Muscle of leg (tissue), 11 donors: ENCODE measurements around the gene RPS6KA2. TPM values are rescaled to one million over a fixed set of nuclear protein-coding genes. Genes with fewer than 3 reads are reported as not detected.
A peak's percentile ranks its signal among the peaks of the same experiment; 100 is the strongest.
"Not testable (repeated sequence)": the region's sequence is repeated elsewhere in the genome, so short reads cannot be mapped to it uniquely, and the experiment has no call there.

Experiments used
- DNase-seq: peaks from one replicate; pipeline ENCODE4 v3.0.0; 2013
- H3K27ac ChIP-seq: one replicate; pipeline ENCODE4 v1.5.1; 2013; ENCODE audit warnings: mild to moderate bottlenecking, low read length, control low read depth
- H3K27me3 ChIP-seq: one replicate; pipeline ENCODE4 v1.6.1; 2013; ENCODE audit warnings: low read length; ENCODE audit not compliant: control insufficient read depth, insufficient read depth
- H3K36me3 ChIP-seq: one replicate; pipeline ENCODE4 v1.6.1; 2013; ENCODE audit warnings: low read length; ENCODE audit not compliant: control insufficient read depth, insufficient read depth
- H3K4me1 ChIP-seq: one replicate; pipeline ENCODE4 v1.6.1; 2013; ENCODE audit warnings: low read length; ENCODE audit not compliant: control insufficient read depth, insufficient read depth
- H3K4me3 ChIP-seq: one replicate; pipeline ENCODE4 v1.5.1; 2013; ENCODE audit warnings: low read length, control low read depth
- H3K9me3 ChIP-seq: replicated peaks from 2 replicates; pipeline ENCODE4 v1.6.1; 2013; ENCODE audit warnings: low read depth, low read length; ENCODE audit not compliant: control insufficient read depth
- WGBS: methylation state at CpG from one replicate; pipeline ENCODE4 v1.1.5; 2013; ENCODE audit warnings: missing lambda C conversion rate; ENCODE audit not compliant: insufficient coverage; 5-methylcytosine and 5-hydroxymethylcytosine counted together
- polyA plus RNA-seq, 8 donors: library from polyadenylated mRNA; unstranded; fragments of 120-200 nt; gene quantifications; one replicate each; pipeline versions ENCODE4 v1.2.1 to v1.2.3, GENCODE V29; 2013; ENCODE audit warnings: inconsistent platforms in 1 of 8, low replicate concordance in 1 of 8; ENCODE audit not compliant: insufficient read length in 8 of 8, insufficient read depth in 1 of 8
- total RNA-seq: library from RNA; stranded (reverse); fragments of 120-200 nt; gene quantifications from one replicate; pipeline ENCODE4 v1.2.4, GENCODE V29; 2013

RPS6KA2 gene
- total and polyA plus RNA-seq, 9 donors, result 15.4 to 29.2 (median 24.6) TPM

DNA sequence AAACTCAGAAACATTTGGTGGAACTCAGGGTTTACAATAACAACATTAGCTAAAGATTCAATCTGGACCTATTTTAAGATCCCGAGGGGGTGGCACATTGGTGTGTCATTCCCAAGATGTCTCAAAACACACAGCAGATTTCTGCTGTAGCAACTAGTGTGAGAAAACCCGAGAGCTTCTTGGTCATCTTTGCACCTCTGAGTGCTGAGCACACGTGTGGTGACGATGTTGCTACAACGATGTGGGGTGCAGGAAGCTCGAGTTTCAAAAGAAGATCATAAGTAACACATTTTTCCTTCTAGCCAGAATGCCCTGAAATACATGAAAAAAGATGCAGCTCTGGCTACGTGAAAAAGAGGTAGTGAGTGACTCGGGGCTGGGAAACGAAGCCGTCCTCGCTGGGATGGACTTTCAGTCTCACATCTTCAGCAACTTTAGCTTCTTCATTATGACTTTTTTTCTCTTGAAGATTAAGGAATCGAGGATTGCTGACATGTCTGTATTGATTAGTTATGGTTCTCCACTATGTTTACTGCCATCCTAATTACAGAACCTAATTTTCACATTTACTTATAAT is 42.1 kb downstream of the RPS6KA2 start:
- no peak for DNase-seq
- Histone ChIP-seq H3K27me3 (no peaks in the 10 kb centered on the region), H3K9me3 (no peaks in the 10 kb centered on the region), H3K27ac (no peak overlapping the region), H3K4me3 (no peak overlapping the region), H3K4me1 (peaks cover 56% of the 10 kb centered on the region), H3K36me3 (peaks cover 3% of the 10 kb centered on the region)
- WGBS, result 79% methylated on average over 2 of the region's 12 CpGs

DNA sequence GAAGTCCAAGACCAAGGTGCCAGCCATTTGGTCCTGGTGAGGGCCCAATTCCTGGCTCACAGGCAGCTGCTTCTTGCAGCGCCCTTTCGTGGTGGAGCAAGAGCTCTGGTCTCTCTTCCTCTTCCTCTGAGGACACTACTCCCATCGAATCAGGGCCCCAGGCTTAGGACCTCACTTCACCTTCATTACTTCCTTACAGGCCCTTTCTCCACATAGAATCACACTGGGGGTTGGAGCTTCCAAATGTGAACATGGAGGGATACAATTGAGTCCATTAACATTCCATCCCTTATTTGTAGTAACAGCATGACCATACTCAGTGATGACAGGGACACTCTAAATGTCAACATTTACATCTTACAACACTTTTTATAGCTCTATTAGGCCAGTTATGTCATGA is 42.9 kb downstream of the RPS6KA2 start:
- H3K36me3 ChIP-seq, result peaks cover 3% of the 10 kb centered on the region
- no peaks in the 10 kb centered on the region for H3K27me3 ChIP-seq
- peaks cover 52% of the 10 kb centered on the region for H3K4me1 ChIP-seq
- H3K27ac ChIP-seq, result no peak overlapping the region
- H3K9me3 ChIP-seq, result no peaks in the 10 kb centered on the region
- no CpG with 5 or more reads among the region's 3 CpGs for WGBS
- H3K4me3 ChIP-seq, result no peak overlapping the region
- DNase-seq, result no peak

DNA sequence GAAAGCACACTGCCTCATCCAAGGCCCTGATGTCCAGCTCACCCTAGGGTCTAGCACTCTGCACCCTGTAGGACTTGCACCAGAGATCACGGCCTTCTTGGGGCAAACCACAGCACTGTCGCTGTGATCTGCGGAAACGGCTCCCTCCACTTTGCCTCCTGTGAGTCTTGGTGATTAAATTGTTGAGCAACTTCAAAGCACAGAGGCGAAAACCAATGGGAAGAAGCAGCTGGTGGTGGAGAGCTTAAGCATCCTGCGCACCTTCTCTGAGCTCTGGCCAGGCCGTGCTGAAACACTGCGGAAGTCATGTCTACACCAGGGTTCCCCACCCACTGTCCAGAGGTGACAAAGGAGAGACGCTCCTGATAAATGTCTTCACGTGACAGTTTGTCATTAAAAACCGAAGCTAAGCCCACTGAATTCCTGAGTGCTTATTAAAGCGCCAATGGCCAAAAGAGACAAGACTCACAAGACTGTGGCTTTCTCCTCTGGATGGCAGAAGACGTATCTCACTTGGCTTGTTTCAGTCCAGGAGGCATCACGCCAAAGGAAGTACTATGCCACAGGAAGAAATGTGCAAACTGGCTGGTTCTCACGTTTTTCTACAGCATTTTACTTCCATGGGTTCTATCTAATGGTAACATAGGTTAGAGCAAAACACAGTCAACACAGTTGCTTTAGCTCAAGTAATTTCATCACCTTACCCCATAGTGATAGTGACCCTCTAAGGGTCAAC is 43.7 kb downstream of the RPS6KA2 start:
- DNase-seq, result no peak
- Histone ChIP-seq H3K4me3 (no peak overlapping the region), H3K27ac (peak overlapping the region; percentile 6), H3K27me3 (no peaks in the 10 kb centered on the region), H3K4me1 (peaks cover 50% of the 10 kb centered on the region), H3K36me3 (peaks cover 3% of the 10 kb centered on the region), H3K9me3 (no peaks in the 10 kb centered on the region)
- 91% methylated on average over 14 of the region's 15 CpGs for WGBS

DNA sequence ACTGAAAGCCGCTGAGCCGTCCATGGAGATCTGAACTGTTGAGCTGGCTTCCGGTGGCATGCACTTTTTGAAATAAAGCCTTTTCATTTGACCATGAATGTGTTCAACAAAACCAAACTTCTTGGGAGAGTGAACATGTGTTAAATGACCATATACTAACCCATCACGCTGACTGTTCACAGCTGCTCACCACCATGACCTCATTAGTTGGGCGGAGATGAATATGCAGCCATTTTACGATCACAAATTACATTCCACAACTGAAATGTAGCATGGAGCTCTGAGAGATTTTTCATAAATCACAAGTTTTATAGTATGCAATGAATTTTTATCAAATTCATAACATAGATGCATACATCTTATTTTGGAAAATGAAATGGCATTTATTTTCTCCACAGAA is 44.8 kb downstream of the RPS6KA2 start:
- Histone ChIP-seq H3K4me1 (peaks cover 46% of the 10 kb centered on the region), H3K9me3 (no peaks in the 10 kb centered on the region), H3K27me3 (no peaks in the 10 kb centered on the region), H3K4me3 (no peak overlapping the region), H3K27ac (peak overlapping the region; percentile 69), H3K36me3 (peaks cover 3% of the 10 kb centered on the region)
- DNase-seq, result peak; percentile 78
- no CpG with 5 or more reads among the region's 6 CpGs for WGBS

DNA sequence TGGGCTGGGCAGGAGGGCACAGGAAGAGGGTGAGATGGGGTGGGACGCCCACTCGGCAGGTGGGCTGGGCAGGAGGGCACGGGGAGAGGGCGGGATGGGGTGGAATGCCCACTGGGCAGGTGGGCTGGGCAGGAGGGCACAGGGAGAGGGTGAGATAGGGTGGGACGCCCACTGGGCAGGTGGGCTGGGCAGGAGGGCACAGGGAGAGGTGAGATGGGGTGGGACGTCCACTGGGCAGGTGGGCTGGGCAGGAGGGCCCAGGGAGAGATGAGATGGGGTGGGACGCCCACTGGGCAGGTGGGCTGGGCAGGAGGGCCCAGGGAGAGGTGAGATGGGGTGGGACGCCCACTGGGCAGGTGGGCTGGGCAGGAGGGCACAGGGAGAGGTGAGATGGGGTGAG is 45.2 kb downstream of the RPS6KA2 start:
- Histone ChIP-seq H3K4me1 (peaks cover 42% of the 10 kb centered on the region), H3K27ac (peak overlapping the region; percentile 69)
- not testable (repeated sequence) for H3K4me3 ChIP-seq, DNase-seq, H3K27me3 ChIP-seq, H3K36me3 ChIP-seq, H3K9me3 ChIP-seq
- WGBS, result 97% methylated on average over 7 of the region's 8 CpGs

DNA sequence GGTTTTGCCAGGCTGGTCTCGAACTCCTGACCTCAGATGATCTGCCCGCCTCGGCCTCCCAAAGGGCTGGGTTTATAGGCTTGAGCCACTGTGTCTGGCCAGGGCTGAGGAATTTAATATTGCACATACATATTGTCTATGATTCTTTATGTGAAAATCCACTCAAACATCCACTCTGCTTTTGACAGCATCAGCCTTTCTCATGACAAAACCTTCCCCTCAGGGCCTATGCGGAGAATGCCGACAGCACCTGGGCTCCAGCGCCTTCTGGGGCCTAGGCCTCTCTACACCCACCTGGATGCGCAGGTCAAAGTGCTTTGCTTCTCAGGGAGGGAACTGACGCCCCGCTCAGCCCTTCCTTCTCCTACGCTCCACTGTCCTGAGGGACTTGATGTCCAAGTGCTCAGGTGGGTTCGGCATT is 46.0 kb downstream of the RPS6KA2 start:
- Histone ChIP-seq H3K4me1 (peaks cover 42% of the 10 kb centered on the region), H3K27me3 (no peaks in the 10 kb centered on the region), H3K27ac (no peak overlapping the region), H3K4me3 (no peak overlapping the region), H3K36me3 (peaks cover 6% of the 10 kb centered on the region), H3K9me3 (no peaks in the 10 kb centered on the region)
- WGBS, result 94% methylated on average over 8 of the region's 11 CpGs
- DNase-seq, result no peak

DNA sequence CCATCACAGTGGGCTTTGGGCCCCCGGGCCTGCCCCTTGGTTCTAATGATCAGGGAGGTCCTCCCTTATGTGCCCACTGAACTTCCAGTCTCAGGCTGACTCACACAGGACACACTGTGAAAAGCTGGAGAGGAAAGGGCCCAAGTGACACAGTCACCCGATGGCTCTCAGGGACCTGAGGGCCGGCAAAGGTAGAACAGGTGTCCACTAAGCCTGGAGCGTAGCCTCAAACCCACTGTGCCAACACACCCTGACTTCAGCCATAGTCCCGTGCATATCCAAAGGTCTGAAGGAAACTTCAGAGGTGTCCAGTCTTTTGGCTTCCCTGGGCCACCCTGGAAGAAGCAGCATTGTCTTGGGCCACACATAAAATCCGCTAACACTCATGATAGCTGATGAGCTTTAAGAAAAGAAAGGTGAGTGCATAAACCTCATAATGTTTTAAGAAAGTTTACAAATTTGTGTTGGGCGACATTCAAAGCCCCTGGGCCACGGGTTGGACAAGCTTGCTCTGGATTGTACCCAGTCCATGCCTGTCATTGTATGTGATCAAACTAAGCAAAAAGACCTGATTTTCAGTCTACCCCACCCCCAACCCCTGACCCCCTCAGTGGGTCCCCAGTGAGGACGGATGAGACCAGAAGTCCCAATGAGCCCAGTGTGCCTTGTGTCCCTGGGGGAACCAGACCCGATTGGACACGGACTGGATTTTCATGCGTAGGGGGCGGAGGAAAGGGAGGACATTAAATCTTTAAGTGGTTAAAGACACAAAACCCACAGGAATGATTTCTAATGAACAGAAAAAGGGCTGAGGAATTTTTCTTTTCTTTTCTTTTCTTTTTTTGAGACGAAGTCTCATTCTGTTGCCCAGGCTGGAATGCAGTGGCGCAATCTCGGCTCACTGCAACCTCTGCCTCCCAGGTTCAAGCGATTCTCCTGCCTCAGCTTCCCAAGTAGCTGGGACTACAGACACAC is 46.7 kb downstream of the RPS6KA2 start:
- Histone ChIP-seq H3K36me3 (peaks cover 6% of the 10 kb centered on the region), H3K27me3 (no peaks in the 10 kb centered on the region), H3K27ac (peak overlapping the region; percentile 80), H3K4me3 (no peak overlapping the region), H3K9me3 (no peaks in the 10 kb centered on the region), H3K4me1 (peaks cover 42% of the 10 kb centered on the region)
- WGBS, result 80% methylated on average over 5 of the region's 17 CpGs
- no peak for DNase-seq

DNA sequence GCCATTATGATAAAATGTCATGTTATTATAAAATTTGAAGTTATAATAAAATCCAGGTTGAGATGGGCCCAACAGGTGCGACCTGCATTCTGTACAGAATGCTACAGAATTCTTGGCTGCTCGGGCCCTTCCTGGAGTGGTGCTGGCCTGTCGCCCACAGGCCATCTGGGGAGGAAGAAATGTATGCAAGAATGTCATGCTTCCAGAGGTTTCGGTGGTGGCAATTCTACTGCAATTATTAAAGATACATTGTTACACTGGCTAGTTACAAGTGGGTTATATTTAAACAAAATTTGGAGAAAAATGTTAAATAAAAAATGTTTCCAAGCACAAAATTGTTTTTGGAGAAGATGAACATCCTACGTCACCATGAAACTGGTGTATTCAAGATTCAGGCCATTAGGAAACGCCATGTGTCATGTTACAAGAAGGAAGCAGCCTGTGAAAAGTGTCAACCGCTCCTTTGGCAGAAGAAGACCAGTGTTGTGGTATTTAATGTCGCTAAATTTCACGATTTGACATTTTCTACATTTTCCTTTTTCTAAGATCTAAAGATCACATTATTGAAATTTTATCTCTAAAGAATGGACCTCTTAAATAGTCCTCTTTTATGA is 47.7 kb downstream of the RPS6KA2 start:
- Histone ChIP-seq H3K4me3 (no peak overlapping the region), H3K27me3 (no peaks in the 10 kb centered on the region), H3K9me3 (no peaks in the 10 kb centered on the region), H3K36me3 (peaks cover 6% of the 10 kb centered on the region), H3K27ac (peak overlapping the region; percentile 80), H3K4me1 (peaks cover 42% of the 10 kb centered on the region)
- WGBS, result no CpG with 5 or more reads among the region's 9 CpGs
- DNase-seq, result peak; percentile 65

DNA sequence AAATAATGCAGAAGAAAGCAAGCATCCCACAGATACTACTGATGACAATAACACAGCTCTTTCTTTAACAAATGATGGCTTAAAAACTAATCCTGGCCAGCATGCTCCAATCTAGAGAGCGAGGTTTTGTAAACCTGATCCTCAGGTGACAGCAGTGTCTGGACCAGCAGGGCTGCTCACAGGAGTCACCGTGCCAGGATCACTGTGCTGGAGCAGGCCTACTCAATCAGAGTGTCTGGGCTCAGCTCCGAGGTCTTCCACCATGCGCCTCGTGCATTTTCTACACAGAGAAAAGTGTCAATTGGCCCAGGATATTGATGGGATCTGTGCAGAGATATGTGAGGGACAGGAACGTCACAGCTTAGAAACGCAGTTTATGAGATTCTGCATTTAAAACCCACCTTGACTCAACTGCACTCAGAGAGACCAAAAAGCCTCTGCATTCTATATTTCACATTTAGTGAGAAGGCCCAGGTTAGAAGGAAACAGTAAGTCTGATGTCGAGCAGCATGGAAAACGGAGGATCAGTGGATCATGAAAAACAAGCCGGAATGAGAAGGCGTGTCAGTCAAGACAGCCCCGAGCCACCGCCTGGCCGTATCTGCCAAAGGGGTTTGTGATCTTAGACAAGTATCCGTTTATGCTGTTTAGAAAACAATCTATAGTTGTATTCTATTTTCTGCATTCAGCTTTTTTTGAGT is 48.4 kb downstream of the RPS6KA2 start:
- Histone ChIP-seq H3K27me3 (no peaks in the 10 kb centered on the region), H3K27ac (peak overlapping the region; percentile 72)
- WGBS, result 89% methylated on average over 9 of the region's 15 CpGs

More for the DNA sequence above, 48.4 kb downstream of the RPS6KA2 start:
- peaks cover 2% of the 10 kb centered on the region for H3K36me3 ChIP-seq
- H3K4me3 ChIP-seq, result no peak overlapping the region
- DNase-seq, result no peak
- no peaks in the 10 kb centered on the region for H3K9me3 ChIP-seq
- peaks cover 40% of the 10 kb centered on the region for H3K4me1 ChIP-seq
